Progenitor cell of endocrine pancreas (in vitro differentiated cells): ENCODE data around the gene CD81. TPM values are rescaled to one million over a fixed set of nuclear protein-coding genes. Genes with fewer than 3 reads are reported as not detected.
A peak's percentile ranks its signal among the peaks of the same experiment; 100 is the strongest.

Experiments used
- DNase-seq: peaks from one replicate; pipeline ENCODE4 v3.0.0; 2021; ENCODE audit warnings: low spot score; ENCODE audit not compliant: unreplicated experiment
- H3K27ac Mint-ChIP-seq: 2 replicates; pipeline ENCODE4 v1.8.0; 2021; ENCODE audit warnings: mild to moderate bottlenecking, moderate library complexity, mixed read lengths
- H3K27me3 Mint-ChIP-seq: 2 replicates; pipeline ENCODE4 v1.8.0; 2021; ENCODE audit warnings: mixed read lengths
- H3K36me3 Mint-ChIP-seq: 2 replicates; pipeline ENCODE4 v1.8.0; 2022; ENCODE audit warnings: mixed read lengths; ENCODE audit not compliant: insufficient read depth
- H3K4me1 Mint-ChIP-seq: 2 replicates; pipeline ENCODE4 v1.8.0; 2021; ENCODE audit warnings: low read depth, mixed read lengths
- H3K4me3 Mint-ChIP-seq: 2 replicates; pipeline ENCODE4 v1.8.0; 2021; ENCODE audit warnings: low read depth, mild to moderate bottlenecking, moderate library complexity, mixed read lengths
- H3K9me3 Mint-ChIP-seq: 2 replicates; pipeline ENCODE4 v1.8.0; 2021; ENCODE audit warnings: low read depth, mixed read lengths
- total RNA-seq: library from RNA; stranded (reverse); gene quantifications from 2 replicates; pipeline ENCODE4 v1.2.1, GENCODE V29; 2021
- TF ChIP-seq, protein P1 (sequence below): fragments of 200-600 bp; sonication (generic); IDR thresholded peaks from one replicate; pipeline ENCODE4 v1.5.0; 2021; ENCODE audit warnings: antibody characterized with exemption, mild to moderate bottlenecking; ENCODE audit not compliant: unreplicated experiment

Gene CD81
- total RNA-seq, 1 donor from 2014 or later, result 166 TPM

DNA sequence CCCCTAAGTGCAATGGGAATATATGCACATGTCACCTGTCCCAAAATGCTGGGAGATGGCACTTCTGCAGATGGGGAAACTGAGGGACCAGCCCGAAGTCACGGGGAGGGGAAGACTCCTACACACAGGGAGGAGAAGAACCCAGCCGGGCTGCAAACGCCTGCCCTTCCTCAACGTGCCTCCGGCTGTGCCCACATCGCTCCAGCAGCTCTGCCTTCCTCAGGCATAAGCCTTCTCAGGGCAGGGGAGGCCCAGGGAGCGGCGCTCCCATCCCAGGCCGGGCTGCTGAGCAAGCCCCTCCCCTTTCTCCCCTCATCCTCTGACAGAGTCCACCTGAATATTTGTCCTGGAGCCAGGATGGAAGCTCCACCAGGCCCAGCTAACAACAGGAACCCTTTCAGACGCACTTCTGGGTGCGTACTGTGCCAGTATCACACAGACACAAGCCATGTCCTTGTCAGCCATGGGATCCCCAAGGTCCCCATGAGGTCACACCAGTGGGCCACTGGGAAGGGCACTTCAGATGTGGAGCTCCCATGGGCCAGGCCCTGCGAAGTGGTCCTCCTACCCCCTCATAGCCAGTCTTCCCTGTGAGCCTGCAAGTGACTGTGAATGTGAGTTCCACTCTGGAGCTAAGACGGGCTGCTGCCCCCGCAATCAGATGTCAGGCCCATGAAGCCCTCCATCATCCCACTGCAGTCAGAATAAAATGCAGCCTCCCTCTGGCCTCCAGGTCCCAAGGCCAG, 2.5 kb upstream of the CD81 start:
- no peaks in the 10 kb centered on the region for H3K36me3 Mint-ChIP-seq
- no peak for DNase-seq
- no peak overlapping the region for H3K27ac Mint-ChIP-seq
- no peaks in the 10 kb centered on the region for H3K9me3 Mint-ChIP-seq
- TF ChIP-seq, protein P1, sequence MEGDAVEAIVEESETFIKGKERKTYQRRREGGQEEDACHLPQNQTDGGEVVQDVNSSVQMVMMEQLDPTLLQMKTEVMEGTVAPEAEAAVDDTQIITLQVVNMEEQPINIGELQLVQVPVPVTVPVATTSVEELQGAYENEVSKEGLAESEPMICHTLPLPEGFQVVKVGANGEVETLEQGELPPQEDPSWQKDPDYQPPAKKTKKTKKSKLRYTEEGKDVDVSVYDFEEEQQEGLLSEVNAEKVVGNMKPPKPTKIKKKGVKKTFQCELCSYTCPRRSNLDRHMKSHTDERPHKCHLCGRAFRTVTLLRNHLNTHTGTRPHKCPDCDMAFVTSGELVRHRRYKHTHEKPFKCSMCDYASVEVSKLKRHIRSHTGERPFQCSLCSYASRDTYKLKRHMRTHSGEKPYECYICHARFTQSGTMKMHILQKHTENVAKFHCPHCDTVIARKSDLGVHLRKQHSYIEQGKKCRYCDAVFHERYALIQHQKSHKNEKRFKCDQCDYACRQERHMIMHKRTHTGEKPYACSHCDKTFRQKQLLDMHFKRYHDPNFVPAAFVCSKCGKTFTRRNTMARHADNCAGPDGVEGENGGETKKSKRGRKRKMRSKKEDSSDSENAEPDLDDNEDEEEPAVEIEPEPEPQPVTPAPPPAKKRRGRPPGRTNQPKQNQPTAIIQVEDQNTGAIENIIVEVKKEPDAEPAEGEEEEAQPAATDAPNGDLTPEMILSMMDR, result no peak
- H3K27me3 Mint-ChIP-seq, result peaks cover 27% of the 10 kb centered on the region
- no peak overlapping the region for H3K4me3 Mint-ChIP-seq
- peaks cover 7% of the 10 kb centered on the region for H3K4me1 Mint-ChIP-seq

DNA sequence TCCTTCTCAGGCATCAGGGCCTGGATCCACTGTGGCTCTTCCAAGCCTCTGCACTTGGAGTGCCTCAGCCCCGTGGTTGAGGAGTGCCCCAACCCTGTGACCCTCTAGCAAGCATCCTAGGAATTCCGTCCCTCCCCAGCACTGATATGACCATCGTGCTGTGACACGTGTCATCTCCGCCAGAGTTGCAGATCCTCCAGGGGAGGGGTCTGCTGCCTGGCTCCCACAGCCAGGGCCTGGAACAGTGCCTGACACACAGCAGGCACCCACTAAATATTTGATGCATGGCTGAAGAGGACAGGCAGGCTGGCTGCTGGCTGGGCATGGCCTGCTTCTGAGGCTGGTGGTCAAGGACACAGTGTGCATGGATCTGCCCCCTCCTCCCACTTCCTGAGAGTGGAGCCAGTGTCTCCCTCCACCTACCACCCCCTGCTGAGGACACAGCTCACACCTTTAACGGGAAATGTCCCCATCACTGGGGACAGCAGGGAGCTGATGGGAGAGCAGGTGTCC, 1.7 kb upstream of the CD81 start:
- peaks cover 7% of the 10 kb centered on the region for H3K4me1 Mint-ChIP-seq
- peak overlapping the region; percentile 63 for H3K4me3 Mint-ChIP-seq
- TF ChIP-seq, protein P1, result no peak
- no peak overlapping the region for H3K27ac Mint-ChIP-seq
- no peaks in the 10 kb centered on the region for H3K9me3 Mint-ChIP-seq
- no peaks in the 10 kb centered on the region for H3K36me3 Mint-ChIP-seq
- peaks cover 27% of the 10 kb centered on the region for H3K27me3 Mint-ChIP-seq
- DNase-seq, result no peak

DNA sequence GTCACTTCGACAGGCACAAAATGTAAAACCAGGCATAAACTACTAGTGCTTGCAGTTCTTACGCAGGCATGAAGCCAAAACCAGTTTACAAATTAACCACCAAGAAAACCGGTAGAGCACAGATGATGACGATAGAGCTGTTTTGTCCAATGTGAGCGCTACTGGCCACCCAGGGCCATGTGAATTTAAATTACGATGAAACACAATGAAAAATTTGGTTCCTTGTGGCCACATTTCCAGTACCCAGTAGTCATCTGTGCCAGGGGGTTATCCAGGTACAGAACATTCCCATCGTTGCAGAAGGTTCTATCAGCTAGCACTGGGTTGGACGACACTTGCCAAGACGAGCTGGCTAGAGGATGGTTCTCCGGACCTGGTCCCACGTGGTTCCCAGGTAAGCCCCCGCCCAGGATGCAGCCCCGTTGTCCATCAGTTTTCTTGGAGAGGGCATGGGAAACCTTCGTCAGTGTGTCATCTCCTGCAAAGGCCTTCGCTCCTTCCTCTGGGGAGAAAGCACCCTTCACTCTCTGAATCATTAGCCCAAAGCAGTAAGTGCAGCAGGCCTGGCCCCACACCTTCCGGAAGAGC, 1.1 kb upstream of the CD81 start:
- no peak for DNase-seq
- Mint-ChIP-seq H3K9me3 (no peaks in the 10 kb centered on the region), H3K27ac (no peak overlapping the region), H3K36me3 (no peaks in the 10 kb centered on the region), H3K27me3 (peaks cover 27% of the 10 kb centered on the region), H3K4me3 (peak overlapping the region; percentile 63), H3K4me1 (peaks cover 7% of the 10 kb centered on the region)
- TF ChIP-seq, protein P1, result no peak

DNA sequence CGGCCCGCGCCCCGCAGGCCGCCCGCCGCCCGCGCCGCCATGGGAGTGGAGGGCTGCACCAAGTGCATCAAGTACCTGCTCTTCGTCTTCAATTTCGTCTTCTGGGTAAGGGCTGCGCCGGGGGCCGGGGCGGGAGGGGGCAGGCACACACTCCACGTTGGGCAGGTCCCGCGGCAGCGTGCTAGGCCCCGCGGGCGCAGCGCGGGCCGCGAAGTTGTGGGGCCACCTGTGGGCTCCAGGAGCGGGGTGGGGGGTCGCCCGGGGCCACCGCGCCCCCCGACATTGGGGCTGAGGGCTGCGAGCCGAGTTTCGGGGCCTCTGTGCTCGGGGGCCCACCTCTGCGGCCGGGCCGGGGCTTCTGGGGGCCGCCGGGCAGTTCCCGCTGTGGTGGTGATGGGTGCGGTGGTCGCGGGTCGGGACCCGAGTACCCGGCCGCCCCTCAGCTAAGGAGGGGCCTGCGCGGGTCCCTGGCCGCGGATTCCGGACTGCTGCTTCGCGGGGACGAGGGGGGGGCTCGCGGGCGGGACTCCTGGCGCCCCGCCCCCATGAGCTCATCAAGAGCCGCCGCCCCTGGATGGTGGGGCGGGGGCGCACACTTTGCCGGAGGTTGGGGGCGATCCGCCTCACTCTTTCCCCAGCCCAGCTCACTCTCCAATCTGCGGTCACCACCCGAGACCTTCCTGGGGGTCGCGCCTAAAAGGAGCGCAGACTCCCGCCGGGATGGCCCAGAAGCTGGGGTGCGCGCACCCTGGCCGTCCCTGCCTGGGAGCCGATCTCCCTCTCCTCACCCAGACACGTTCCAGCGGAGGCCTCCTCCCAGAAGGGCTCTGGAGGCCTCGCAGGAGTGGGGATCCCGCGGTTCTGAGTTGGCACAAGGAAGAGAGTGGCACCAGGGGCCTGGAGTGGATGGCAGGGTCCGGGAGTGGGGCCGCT, 667 bp downstream of the CD81 start:
- Mint-ChIP-seq H3K9me3 (no peaks in the 10 kb centered on the region), H3K27me3 (peaks cover 22% of the 10 kb centered on the region), H3K36me3 (peaks cover 2% of the 10 kb centered on the region), H3K27ac (peak overlapping the region; percentile 83), H3K4me1 (peaks cover 7% of the 10 kb centered on the region), H3K4me3 (peak overlapping the region; percentile 86)
- peak; percentile 37 for DNase-seq
- TF ChIP-seq, protein P1, result no peak
